LNCAP (cell line): ENCODE results near the gene ITIH3.

Experiments
- TF ChIP-seq, protein P1 (sequence below): fragments of 450-650 bp; IDR thresholded peaks from 2 replicates; pipeline ENCODE4 v1.5.1; 2017; ENCODE audit warnings: mild to moderate bottlenecking

The ITIH3 gene

DNA sequence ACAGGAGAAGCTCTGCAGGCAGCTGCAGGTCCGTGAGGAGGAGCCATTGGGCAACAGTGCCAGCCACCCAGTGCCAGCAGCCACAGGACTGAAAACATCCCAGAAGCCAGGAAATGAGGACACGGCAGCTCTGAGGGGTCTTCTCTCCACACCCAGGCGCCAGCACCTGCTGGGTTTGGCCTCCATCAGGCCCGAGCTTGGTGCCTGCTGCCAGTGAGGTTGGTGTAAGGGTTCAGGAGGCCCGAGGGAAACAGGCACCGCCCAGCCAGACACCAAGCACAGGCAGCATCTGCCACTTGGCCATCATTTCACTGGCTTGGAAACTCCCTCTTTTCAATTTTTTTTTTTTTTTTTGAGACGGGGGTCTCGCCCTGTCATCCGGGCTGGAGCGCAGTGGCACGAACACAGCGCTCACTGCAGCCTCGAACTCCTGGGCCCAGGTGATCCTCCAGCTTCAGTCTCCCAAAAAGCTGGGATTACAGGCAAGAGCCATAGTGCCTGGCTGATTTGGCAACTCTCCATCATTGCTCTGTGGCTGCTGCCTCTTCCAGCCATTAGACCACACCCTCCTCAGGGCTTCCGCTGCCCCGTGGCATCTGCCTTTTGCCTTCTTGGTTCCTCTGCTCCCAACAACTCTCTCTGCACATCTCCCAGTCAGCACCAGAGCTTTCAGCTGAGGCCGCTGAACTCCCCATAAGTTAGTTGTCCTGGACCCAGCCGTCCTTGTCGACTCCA lies 1.5 kb upstream of the ITIH3 start:
- TF ChIP-seq, protein P1, sequence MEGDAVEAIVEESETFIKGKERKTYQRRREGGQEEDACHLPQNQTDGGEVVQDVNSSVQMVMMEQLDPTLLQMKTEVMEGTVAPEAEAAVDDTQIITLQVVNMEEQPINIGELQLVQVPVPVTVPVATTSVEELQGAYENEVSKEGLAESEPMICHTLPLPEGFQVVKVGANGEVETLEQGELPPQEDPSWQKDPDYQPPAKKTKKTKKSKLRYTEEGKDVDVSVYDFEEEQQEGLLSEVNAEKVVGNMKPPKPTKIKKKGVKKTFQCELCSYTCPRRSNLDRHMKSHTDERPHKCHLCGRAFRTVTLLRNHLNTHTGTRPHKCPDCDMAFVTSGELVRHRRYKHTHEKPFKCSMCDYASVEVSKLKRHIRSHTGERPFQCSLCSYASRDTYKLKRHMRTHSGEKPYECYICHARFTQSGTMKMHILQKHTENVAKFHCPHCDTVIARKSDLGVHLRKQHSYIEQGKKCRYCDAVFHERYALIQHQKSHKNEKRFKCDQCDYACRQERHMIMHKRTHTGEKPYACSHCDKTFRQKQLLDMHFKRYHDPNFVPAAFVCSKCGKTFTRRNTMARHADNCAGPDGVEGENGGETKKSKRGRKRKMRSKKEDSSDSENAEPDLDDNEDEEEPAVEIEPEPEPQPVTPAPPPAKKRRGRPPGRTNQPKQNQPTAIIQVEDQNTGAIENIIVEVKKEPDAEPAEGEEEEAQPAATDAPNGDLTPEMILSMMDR, result no peak

DNA sequence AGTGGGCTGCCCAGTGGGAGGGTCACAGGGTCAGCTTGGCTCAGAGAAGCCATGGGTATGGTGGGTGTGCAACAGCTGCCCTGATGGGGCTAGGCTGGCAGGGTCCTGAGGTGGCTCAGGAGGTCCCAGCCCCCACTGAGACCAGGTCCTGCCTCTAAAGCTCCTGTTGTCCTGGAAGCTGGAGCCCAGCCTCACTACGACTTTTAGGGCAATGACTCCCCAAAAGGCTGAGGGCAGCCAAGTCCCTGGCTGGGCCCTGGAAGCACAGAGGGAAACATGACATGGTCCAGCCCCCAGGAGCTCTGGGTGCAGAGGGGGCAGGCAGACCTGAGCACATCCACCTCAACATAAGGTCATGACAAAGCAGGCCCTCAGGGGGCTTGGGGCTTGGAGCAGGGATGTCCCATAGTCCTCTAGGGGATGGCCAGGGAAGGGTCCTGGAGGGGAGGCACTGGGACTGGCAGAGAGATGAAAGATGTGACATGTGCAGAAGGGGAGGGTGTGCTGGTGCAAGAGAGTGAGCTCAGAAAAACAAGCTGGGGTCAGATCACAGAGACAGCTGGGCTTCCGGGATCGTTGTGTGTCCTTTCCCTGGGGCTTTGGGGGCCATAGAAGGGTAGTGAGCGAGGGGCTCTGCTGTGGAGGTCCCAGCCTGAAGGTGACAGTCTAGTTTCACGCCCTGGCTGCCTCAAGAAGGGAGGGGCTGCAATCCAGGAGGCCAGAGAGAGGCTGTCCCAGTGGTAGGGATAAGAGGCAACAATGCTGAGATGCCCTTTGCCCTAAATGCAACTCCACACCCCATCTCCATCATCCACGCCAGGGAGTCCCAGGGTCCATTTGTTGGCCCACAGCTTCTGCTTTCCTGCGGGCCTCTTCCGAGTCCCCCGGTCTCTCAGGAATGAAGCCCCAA lies 639 bp upstream of the ITIH3 start:
- TF ChIP-seq, protein P1, result no peak

DNA sequence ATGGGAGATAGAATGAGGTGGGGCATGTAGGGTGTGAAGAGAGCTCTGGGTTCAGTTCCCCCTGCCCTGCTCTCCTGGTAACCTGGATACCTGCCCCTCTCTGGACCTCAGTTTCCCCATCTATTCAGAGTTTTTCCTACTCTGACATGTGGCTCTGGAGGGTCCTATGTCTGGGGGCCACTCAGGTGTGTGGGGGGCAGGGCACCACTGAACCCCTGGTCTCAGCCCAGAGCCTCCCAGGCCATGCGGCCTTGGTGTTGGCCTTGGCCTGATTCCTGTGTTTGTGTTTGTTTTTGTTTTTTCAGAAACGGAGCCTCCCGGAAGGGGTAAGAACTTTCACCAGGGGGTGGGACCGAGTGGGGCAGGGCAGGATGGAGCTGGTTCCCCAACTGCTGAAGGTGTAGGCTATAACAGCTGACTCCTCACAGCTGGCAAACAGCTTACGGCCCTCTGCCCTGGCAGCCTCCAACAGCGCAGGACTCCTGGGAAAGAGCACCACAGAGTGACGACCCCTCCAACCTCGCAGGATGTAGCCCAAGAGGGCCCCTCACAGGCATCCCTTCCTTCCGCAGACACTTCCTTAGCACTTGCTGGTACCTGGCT lies 803 bp downstream of the ITIH3 start:
- TF ChIP-seq, protein P1, result no peak

DNA sequence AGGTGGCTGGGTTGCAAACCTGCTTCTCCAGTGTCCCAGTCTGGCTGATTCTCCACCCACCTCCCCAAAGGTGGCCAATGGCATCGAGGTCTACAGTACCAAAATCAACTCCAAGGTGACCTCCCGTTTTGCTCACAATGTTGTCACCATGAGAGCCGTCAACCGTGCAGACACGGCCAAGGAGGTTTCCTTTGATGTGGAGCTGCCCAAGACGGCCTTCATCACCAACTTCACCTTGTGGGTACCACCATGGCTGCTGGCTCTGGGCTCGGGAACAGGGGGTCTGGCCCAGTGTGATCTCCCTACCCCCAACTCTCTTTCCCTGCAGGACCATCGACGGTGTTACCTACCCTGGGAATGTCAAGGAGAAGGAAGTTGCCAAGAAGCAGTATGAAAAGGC lies 1.8 kb downstream of the ITIH3 start:
- TF ChIP-seq, protein P1, result no peak

DNA sequence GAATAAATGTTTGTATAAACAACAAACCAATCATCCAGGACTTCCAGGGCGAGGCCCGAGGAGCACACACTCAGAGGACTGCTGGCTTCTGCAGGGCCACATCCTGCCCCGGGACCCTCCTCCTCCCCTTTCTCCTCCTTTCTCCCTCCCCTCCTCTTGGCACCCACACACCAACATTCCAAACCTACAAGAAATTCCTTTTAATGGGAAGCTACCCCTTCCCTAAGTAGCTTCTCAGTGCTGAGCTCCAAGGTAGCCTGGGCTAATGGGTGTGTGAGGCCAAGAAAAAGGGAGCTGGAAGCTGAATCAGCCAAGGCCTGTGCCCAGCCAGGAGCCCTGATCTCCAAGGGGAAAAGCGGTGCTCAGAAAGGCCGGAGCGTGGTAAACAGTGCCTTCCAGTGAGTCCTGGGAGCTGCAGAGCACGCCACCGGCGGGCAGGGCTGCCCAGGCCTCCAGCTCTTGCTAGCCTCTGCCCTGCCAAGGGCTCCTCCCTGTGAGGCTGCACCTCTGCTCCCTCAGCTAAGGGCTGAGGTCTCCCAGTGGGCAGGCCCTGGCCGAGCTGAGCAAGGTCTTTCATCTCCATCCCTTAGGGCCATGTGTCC lies 3.9 kb downstream of the ITIH3 start:
- TF ChIP-seq, protein P1, result no peak

DNA sequence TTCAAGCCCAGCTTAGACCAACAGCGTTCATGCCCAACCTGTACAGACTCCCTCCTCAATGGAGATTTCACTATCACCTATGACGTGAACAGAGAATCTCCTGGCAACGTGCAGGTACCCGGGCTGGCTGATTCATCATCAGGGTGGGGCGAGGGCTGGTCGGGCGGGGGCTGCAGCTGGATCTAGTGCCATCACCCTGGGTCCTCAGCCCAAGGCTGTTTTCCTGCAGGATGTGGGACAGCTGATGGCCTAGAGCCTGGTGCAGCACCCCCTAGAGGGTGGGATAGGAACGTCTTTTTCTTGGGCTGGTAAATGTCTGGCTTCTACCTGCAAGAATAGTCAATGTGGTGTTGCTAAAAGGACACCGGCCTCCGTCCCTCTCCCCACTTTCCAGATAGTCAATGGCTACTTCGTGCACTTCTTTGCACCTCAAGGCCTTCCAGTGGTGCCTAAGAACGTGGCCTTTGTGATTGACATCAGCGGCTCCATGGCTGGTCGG lies 4.4 kb downstream of the ITIH3 start:
- TF ChIP-seq, protein P1, result peak; percentile 49; the same call in 1 of the 2 replicates

DNA sequence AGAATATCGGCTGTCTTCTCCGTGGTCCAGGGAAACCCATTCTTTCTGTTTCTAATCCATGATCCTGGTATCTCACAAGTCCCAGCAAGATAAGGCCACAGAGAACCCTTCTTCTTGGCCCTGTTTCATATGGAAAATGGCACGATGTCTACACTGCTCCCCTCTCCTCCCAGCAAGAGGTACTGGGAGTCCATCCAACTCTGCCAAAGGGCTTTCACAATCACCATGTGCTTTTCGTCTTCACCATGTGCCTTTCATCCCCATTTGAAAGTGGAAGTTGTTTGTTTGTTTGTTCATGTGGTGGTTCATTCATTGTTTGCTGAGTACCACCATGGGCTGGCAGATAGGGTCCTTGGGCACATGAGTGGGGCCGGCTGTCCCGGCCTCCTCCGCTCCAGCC lies 5.5 kb downstream of the ITIH3 start:
- TF ChIP-seq, protein P1, result no peak
